OCI-LY3 (cell line): Measurements from ENCODE around the gene BRME1.
A peak's percentile ranks its signal among the peaks of the same experiment; 100 is the strongest.

Source experiments
- H2AFZ ChIP-seq: fragments of 200-600, 300-600 bp; shearing (Covaris generic); 2 replicates; pipeline ENCODE4 v1.6.0; 2014; ENCODE audit warnings: antibody characterized with exemption, low read depth, low read length
- H3K27ac ChIP-seq: fragments of 200-600, 300-600 bp; sonication (generic); 2 replicates; pipeline ENCODE4 v1.5.1; 2014; ENCODE audit warnings: mild to moderate bottlenecking, low read length, moderate library complexity, mixed read lengths
- H3K27me3 ChIP-seq: fragments of 200-600, 300-600 bp; sonication (generic); 2 replicates; pipeline ENCODE4 v1.6.1; 2014; ENCODE audit warnings: low read depth, low read length, mixed read lengths
- H3K36me3 ChIP-seq: fragments of 200-600, 300-600 bp; sonication (generic); replicated peaks from 2 replicates; pipeline ENCODE3; 2014; ENCODE audit warnings: low read depth, low read length, mixed read lengths
- H3K4me1 ChIP-seq: fragments of 300-600, 200-600 bp; sonication (generic); 2 replicates; pipeline ENCODE4 v1.6.1; 2014; ENCODE audit warnings: low read length, mixed read lengths
- H3K4me2 ChIP-seq: fragments of 200-600, 300-600 bp; sonication (generic); 2 replicates; pipeline ENCODE4 v1.6.1; 2014; ENCODE audit warnings: low read length, mixed read lengths
- H3K4me3 ChIP-seq: fragments of 300-600, 200-600 bp; sonication (generic); 2 replicates; pipeline ENCODE4 v1.5.1; 2014; ENCODE audit warnings: antibody characterized with exemption, mild to moderate bottlenecking, low read length, moderate library complexity
- H3K79me2 ChIP-seq: fragments of 300-600, 200-600 bp; shearing (Covaris generic); 2 replicates; pipeline ENCODE4 v1.6.1; 2014; ENCODE audit warnings: mild to moderate bottlenecking, low read length, mixed read lengths
- H3K9ac ChIP-seq: fragments of 300-600, 200-600 bp; shearing (Covaris generic); 2 replicates; pipeline ENCODE4 v1.6.0; 2014; ENCODE audit warnings: mild to moderate bottlenecking, low read length, moderate library complexity
- H3K9me3 ChIP-seq: fragments of 200-600, 300-600 bp; shearing (Covaris generic); 2 replicates; pipeline ENCODE4 v1.6.1; 2014; ENCODE audit warnings: low read length, mixed read lengths; ENCODE audit not compliant: insufficient read depth
- H4K20me1 ChIP-seq: fragments of 200-600, 300-600 bp; sonication (generic); 2 replicates; pipeline ENCODE4 v1.6.1; 2016; ENCODE audit warnings: low read length, mixed read lengths; ENCODE audit not compliant: insufficient read depth
- CTCF ChIP-seq: fragments of 200-600, 300-600 bp; sonication (generic); IDR thresholded peaks from 2 replicates; pipeline ENCODE4 v1.5.1; 2014; ENCODE audit warnings: antibody characterized with exemption, low read length, low read depth
- EZH2phosphoT487 ChIP-seq: fragments of 200-600 bp; shearing (Covaris generic); IDR thresholded peaks from 2 replicates; pipeline ENCODE4 v1.6.1; 2018; ENCODE audit warnings: antibody characterized with exemption, mixed run types, low read depth

Gene BRME1

GRCh38 chr19:13848340-13848677, 57.6 kb downstream of the BRME1 start:
- H3K4me2 ChIP-seq = peak overlapping the region; percentile 83; the same call in 1 of the 2 replicates

GRCh38 chr19:13847407-13848339, 58.2 kb downstream of the BRME1 start:
- Histone ChIP-seq H3K27ac (peak overlapping the region; percentile 75), H3K4me2 (peak overlapping the region; percentile 83), H3K4me1 (peaks cover 42% of the 10 kb centered on the region), H3K4me3 (peak overlapping the region; percentile 83), H2AFZ (peak overlapping the region; percentile 20; the same call in 1 of the 2 replicates), H3K9ac (peak overlapping the region; percentile 89), H3K79me2 (no peaks in the 10 kb centered on the region; the same call in 1 of the 2 replicates), H4K20me1 (no peaks in the 10 kb centered on the region), H3K27me3 (no peaks in the 10 kb centered on the region), H3K36me3 (no peaks in the 10 kb centered on the region), H3K9me3 (no peaks in the 10 kb centered on the region)
- TF ChIP-seq CTCF = peak; percentile 15
- TF ChIP-seq EZH2phosphoT487 = no peak

More at GRCh38 chr19:13848340-13848677, 57.6 kb downstream of the BRME1 start:
- Histone ChIP-seq H3K4me1 (peaks cover 38% of the 10 kb centered on the region), H3K4me3 (no peak overlapping the region), H3K27ac (no peak overlapping the region), H3K27me3 (no peaks in the 10 kb centered on the region), H3K9ac (no peak overlapping the region), H3K36me3 (no peaks in the 10 kb centered on the region), H3K9me3 (no peaks in the 10 kb centered on the region), H3K79me2 (no peaks in the 10 kb centered on the region), H4K20me1 (no peaks in the 10 kb centered on the region), H2AFZ (no peak overlapping the region)
- TF ChIP-seq CTCF = no peak
- no peak for TF ChIP-seq EZH2phosphoT487

- peaks cover 4% of the 10 kb centered on the region; the same call in 1 of the 2 replicates for H3K79me2 ChIP-seq
- no peaks in the 10 kb centered on the region for H3K36me3 ChIP-seq
- peak overlapping the region; percentile 89 for H3K9ac ChIP-seq
- no peaks in the 10 kb centered on the region for H3K27me3 ChIP-seq
- peak overlapping the region; percentile 20; the same call in 1 of the 2 replicates for H2AFZ ChIP-seq
- peak overlapping the region; percentile 75 for H3K27ac ChIP-seq
- peak overlapping the region; percentile 83 for H3K4me3 ChIP-seq
- TF ChIP-seq EZH2phosphoT487 (no peak), CTCF (no peak)
- H3K4me2 ChIP-seq = peak overlapping the region; percentile 83
- H3K9me3 ChIP-seq = no peaks in the 10 kb centered on the region
- H4K20me1 ChIP-seq = no peaks in the 10 kb centered on the region
- peaks cover 42% of the 10 kb centered on the region for H3K4me1 ChIP-seq
Measured at GRCh38 chr19:13846557-13847406, 59.1 kb downstream of the BRME1 start.
